Upper lobe of left lung (tissue), 6 donors: Measurements from ENCODE around the gene OR10T2. TPM values are rescaled to one million over a fixed set of nuclear protein-coding genes. Genes with fewer than 3 reads are reported as not detected.
"Not testable (repeated sequence)": the region's sequence is repeated elsewhere in the genome, so short reads cannot be mapped to it uniquely, and the experiment has no call there.

ENCODE experiments used
- ATAC-seq, 2 donors: fragments of 200-7000 bp; cut with Tn5 transposase; one replicate each; pipeline ENCODE4 v1.9.1; 2022; ENCODE audit warnings: mild to moderate bottlenecking in 2 of 2, moderate library complexity in 2 of 2; ENCODE audit not compliant: low FRiP score in 2 of 2
- DNase-seq, 2 donors: peaks; one replicate each; pipeline ENCODE4 v3.0.0-alpha.2; 2019 to 2020
- H3K27ac ChIP-seq, 4 donors: fragments of 200-600 bp; sonication (generic); one replicate each; pipeline ENCODE4 v1.5.1; 2016 to 2019
- H3K27me3 ChIP-seq, 4 donors: fragments of 200-600 bp; sonication (generic); one replicate each; pipeline ENCODE4 v1.5.1; 2017 to 2019
- H3K36me3 ChIP-seq, 4 donors: fragments of 200-600 bp; sonication (generic); one replicate each; pipeline ENCODE4 v1.5.1; 2016 to 2019
- H3K4me1 ChIP-seq, 4 donors: fragments of 200-600 bp; sonication (generic); one replicate each; pipeline ENCODE4 v1.5.1; 2018 to 2019
- H3K4me3 ChIP-seq, 4 donors: fragments of 200-600 bp; sonication (generic); one replicate each; pipeline ENCODE4 v1.5.1; 2017 to 2019; ENCODE audit warnings: mild to moderate bottlenecking in 2 of 4, moderate library complexity in 1 of 4
- H3K9me3 ChIP-seq, 4 donors: fragments of 200-600 bp; sonication (generic); one replicate each; pipeline ENCODE4 v1.5.1; 2018 to 2019
- EP300 ChIP-seq, 4 donors: sonication (generic); formaldehyde crosslinking; IDR thresholded peaks; one replicate each; pipeline ENCODE4 v1.5.1; 2017; ENCODE audit warnings: antibody characterized with exemption in 4 of 4, control low read depth in 2 of 4
- POLR2A ChIP-seq, 4 donors: fragments of 450-650 bp; IDR thresholded peaks; one replicate each; pipeline ENCODE4 v1.5.1; 2016 to 2017; ENCODE audit warnings: antibody characterized with exemption in 4 of 4, mild to moderate bottlenecking in 2 of 4
- POLR2AphosphoS5 ChIP-seq, 2 donors: sonication (generic); formaldehyde crosslinking; IDR thresholded peaks; one replicate each; pipeline ENCODE4 v1.5.1; 2017; ENCODE audit warnings: antibody characterized with exemption in 2 of 2
- WGBS, 2 donors: methylation state at CpG; one replicate each; pipeline ENCODE4 v1.1.5; 2017 to 2018; 5-methylcytosine and 5-hydroxymethylcytosine counted together
- total RNA-seq, 6 donors: library from RNA; depleted of rRNA in 4 of 6; stranded (reverse); fragments of >200 nt in 4 of 6; gene quantifications; one replicate each; pipeline versions ENCODE4 v1.1.0 to v1.2.1, GENCODE V29; 2016 to 2021
- TF ChIP-seq, protein P1 (sequence below), 6 experiments: fragments of 450-650 bp in 4 of 6; fragments of 200-600 bp in 2 of 6; sonication (generic) in 2 of 6; IDR thresholded peaks; one replicate each; pipeline ENCODE4 v1.5.1; 2016 to 2019; ENCODE audit warnings: antibody characterized with exemption in 6 of 6
- donor health status: DM: no; HTN: no; CAD: no; lungs with moderate emphysema.
- donor health status: DM: no; HTN: yes; CAD: no; lungs with severe emphysema.

OR10T2 gene, protein sequence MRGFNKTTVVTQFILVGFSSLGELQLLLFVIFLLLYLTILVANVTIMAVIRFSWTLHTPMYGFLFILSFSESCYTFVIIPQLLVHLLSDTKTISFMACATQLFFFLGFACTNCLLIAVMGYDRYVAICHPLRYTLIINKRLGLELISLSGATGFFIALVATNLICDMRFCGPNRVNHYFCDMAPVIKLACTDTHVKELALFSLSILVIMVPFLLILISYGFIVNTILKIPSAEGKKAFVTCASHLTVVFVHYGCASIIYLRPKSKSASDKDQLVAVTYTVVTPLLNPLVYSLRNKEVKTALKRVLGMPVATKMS
- not detected for total RNA-seq

DNA sequence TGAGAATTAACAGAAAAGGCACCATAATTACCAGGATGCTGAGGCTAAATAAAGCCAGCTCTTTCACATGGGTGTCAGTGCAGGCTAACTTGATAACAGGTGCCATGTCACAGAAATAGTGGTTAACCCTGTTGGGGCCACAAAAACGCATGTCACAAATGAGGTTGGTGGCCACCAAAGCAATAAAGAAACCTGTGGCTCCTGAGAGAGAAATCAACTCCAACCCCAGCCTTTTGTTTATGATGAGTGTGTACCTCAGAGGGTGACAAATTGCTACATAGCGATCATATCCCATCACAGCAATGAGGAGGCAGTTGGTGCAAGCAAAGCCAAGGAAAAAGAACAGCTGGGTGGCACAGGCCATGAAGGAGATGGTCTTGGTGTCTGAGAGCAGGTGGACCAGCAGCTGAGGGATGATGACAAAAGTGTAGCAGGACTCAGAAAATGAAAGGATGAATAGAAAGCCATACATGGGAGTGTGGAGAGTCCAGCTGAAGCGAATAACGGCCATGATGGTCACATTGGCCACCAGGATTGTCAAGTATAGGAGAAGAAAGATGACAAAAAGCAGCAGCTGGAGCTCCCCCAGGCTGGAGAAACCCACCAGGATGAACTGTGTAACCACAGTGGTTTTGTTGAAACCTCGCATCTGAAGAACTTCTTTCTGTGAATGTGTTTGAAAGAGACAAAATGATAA, at the start of gene OR10T2:
TSS of gene OR10T2 (minus strand) at position 649 of the 697 bp plus-strand sequence. CDS start at position 649, 0 bp downstream.
- H3K36me3 ChIP-seq: no peaks in the 10 kb centered on the region
- H3K9me3 ChIP-seq: no peaks in the 10 kb centered on the region
- H3K27ac ChIP-seq: no peak within 1 kb of the TSS
- H3K27me3 ChIP-seq: no peaks in the 10 kb centered on the region
- WGBS, 2 donors: 76 to 89% methylated on average over 5 of the region's 5 CpGs
- H3K4me1 ChIP-seq: no peaks in the 10 kb centered on the region
- H3K4me3 ChIP-seq: no peak within 1 kb of the TSS
- TF ChIP-seq POLR2AphosphoS5 (IDR thresholded peaks at IDR 0.05): no peak
- TF ChIP-seq, protein P1, sequence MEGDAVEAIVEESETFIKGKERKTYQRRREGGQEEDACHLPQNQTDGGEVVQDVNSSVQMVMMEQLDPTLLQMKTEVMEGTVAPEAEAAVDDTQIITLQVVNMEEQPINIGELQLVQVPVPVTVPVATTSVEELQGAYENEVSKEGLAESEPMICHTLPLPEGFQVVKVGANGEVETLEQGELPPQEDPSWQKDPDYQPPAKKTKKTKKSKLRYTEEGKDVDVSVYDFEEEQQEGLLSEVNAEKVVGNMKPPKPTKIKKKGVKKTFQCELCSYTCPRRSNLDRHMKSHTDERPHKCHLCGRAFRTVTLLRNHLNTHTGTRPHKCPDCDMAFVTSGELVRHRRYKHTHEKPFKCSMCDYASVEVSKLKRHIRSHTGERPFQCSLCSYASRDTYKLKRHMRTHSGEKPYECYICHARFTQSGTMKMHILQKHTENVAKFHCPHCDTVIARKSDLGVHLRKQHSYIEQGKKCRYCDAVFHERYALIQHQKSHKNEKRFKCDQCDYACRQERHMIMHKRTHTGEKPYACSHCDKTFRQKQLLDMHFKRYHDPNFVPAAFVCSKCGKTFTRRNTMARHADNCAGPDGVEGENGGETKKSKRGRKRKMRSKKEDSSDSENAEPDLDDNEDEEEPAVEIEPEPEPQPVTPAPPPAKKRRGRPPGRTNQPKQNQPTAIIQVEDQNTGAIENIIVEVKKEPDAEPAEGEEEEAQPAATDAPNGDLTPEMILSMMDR (IDR thresholded peaks at IDR 0.05): no peak
- TF ChIP-seq POLR2A (IDR thresholded peaks at IDR 0.05): no peak
- TF ChIP-seq EP300 (IDR thresholded peaks at IDR 0.05): no peak
- DNase-seq (no peak), ATAC-seq (no peak)

DNA sequence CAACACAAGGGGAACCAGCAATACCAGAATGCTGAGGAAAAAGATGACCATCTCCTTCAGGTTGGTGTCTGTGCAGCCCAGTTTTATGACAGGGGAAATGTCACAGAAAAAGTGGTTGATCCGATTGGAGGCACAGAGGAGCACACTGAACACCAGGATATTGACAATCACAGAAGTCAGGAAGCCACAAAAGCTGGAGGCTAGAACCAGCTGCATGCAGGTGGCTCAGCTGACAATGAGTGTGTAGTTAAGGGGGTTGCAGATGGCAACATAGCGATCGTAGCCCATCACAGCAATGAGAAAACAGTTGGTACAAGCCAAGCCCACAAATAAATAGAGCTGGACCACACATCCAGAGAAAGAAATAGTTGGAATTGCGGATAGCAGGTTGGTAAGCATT, 46.1 kb upstream of the OR10T2 start:
- WGBS, 2 donors: 81 to 88% methylated on average over 4 of the region's 4 CpGs

DNA sequence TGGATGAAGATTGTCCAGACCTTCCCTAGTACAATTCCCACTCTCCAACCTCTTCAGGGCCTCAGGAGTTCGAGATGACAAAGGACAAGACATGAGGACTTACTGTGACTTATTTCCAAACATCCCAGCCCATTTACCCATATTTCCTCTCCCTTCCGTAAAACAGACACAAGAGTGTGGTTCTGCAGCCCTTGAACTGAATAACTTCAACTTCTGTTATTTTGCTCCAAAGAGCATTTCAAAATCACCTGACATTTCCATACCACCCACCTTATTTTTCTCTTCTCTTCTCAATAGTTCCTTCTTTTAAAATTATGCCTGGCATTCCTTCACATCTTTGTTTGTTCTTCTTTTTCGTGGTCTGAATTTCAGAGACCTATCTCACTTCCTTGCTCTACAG, 35.5 kb upstream of the OR10T2 start:
- ATAC-seq: no peak
- no peak for DNase-seq
- Histone ChIP-seq H3K4me1 (no peaks in the 10 kb centered on the region), H3K27me3 (no peaks in the 10 kb centered on the region), H3K9me3 (no peaks in the 10 kb centered on the region), H3K27ac (no peak overlapping the region), H3K4me3 (no peak overlapping the region), H3K36me3 (no peaks in the 10 kb centered on the region)
- WGBS, 2 donors: 32 to 40% methylated on average over 3 of the region's 3 CpGs
- TF ChIP-seq POLR2A (IDR thresholded peaks at IDR 0.05): no peak
- TF ChIP-seq, protein P1 (IDR thresholded peaks at IDR 0.05): no peak

More for the DNA sequence above, 46.1 kb upstream of the OR10T2 start:
- H3K36me3 ChIP-seq: no peaks in the 10 kb centered on the region
- no peaks in the 10 kb centered on the region for H3K27me3 ChIP-seq
- no peak overlapping the region for H3K4me3 ChIP-seq
- no peak overlapping the region for H3K27ac ChIP-seq
- TF ChIP-seq, protein P1 (IDR thresholded peaks at IDR 0.05): no peak
- no peak for TF ChIP-seq POLR2AphosphoS5 (IDR thresholded peaks at IDR 0.05)
- no peak for TF ChIP-seq EP300 (IDR thresholded peaks at IDR 0.05)
- no peak for TF ChIP-seq POLR2A (IDR thresholded peaks at IDR 0.05)
- H3K4me1 ChIP-seq: no peaks in the 10 kb centered on the region
- no peaks in the 10 kb centered on the region for H3K9me3 ChIP-seq
- no peak for ATAC-seq
- no peak for DNase-seq

DNA sequence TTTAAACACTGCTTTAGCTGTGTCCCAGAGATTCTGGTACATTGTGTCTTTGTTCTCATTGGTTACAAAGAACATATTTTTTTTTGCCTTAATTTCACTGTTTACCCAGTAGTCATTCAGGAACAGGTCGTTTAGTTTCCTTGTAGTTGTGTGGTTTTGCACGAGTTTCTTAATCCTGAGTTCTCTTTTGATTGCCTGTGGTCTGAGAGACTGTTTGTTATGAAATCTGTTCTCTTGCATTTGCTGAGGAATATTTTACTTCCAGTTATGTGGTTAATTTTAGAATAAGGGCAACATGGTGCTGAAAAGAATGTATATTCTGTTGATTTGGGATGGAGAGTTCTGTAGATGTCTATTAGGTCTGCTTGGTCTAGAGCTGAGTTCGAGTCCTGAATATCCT, 30.9 kb upstream of the OR10T2 start:
- 46 to 49% methylated on average over 3 of the region's 3 CpGs for WGBS, 2 donors

DNA sequence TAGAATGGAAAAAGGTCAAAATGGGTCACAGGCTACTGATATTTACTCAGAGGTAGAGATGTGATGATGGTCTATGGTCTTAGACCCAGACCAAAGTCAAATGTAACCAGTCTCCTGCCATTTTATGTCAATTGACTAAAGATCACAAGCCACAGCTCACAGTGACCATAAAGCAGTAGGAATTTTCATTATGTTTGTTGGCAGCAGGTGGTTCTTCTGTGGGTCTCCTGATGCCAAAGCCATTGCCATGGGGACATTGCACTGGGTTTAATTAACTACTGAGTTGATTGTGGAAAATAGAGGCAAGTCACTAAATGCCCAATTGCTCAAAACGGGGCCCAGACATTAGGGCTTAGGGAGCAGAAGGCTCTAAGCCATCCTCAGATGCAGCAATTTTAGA, 26.9 kb upstream of the OR10T2 start, which contains the start of gene OR10K2:
TSS of gene OR10K2 (minus strand) at position 101 of the 400 bp plus-strand sequence. CDS start 5,371 bp downstream, outside the sequence.
- Histone ChIP-seq H3K36me3 (no peaks in the 10 kb centered on the region), H3K9me3 (no peaks in the 10 kb centered on the region), H3K4me1 (no peaks in the 10 kb centered on the region), H3K27ac (no peak within 1 kb of the TSS), H3K4me3 (no peak within 1 kb of the TSS), H3K27me3 (no peaks in the 10 kb centered on the region)
- ATAC-seq: no peak
- no peak for DNase-seq
- WGBS, 2 donors: 83 to 92% methylated on average over 1 of the region's 1 CpG
- TF ChIP-seq, protein P1 (IDR thresholded peaks at IDR 0.05): no peak
- TF ChIP-seq POLR2A (IDR thresholded peaks at IDR 0.05): no peak

More for the DNA sequence above, 30.9 kb upstream of the OR10T2 start:
- H3K9me3 ChIP-seq, H3K4me3 ChIP-seq, DNase-seq, H3K27me3 ChIP-seq, H3K4me1 ChIP-seq, H3K27ac ChIP-seq, ATAC-seq, H3K36me3 ChIP-seq: not testable (repeated sequence)
